ENCODE results near the gene MCM3AP.
"Not testable (repeated sequence)": the region's sequence is repeated elsewhere in the genome, so short reads cannot be mapped to it uniquely, and the experiment has no call there.

MCM3AP gene

GRCh38 chr21:46200877-46201803, 84.3 kb downstream of the MCM3AP start:
- FAIRE-seq = not testable (repeated sequence)

- no peak for FAIRE-seq
These were observed 85.7 kb downstream of the MCM3AP start for GRCh38 chr21:46199436-46200373.

GRCh38 chr21:46196733-46197132, 88.7 kb downstream of the MCM3AP start:
- no peak for FAIRE-seq

- no peak for FAIRE-seq
These were observed 89.7 kb downstream of the MCM3AP start for GRCh38 chr21:46195595-46196195.

GRCh38 chr21:46194374-46195334, 90.8 kb downstream of the MCM3AP start:
- FAIRE-seq = no peak

- no peak for FAIRE-seq
These were observed 91.5 kb downstream of the MCM3AP start for GRCh38 chr21:46193829-46194373.

- no peak for FAIRE-seq
These were observed 93.5 kb downstream of the MCM3AP start for GRCh38 chr21:46191686-46192575.

GRCh38 chr21:46191257-46191685, 94.1 kb downstream of the MCM3AP start:
- FAIRE-seq = no peak

- FAIRE-seq = no peak
These were observed 94.8 kb downstream of the MCM3AP start for GRCh38 chr21:46190491-46191131.

GRCh38 chr21:46189959-46190490, 95.4 kb downstream of the MCM3AP start:
- FAIRE-seq = no peak

GRCh38 chr21:46189213-46189958, 96.0 kb downstream of the MCM3AP start:
- FAIRE-seq = no peak

- FAIRE-seq = no peak
These were observed 96.9 kb downstream of the MCM3AP start for GRCh38 chr21:46188226-46189212.

GRCh38 chr21:46187814-46188213, 97.6 kb downstream of the MCM3AP start:
- FAIRE-seq = no peak

GRCh38 chr21:46187261-46187660, 98.2 kb downstream of the MCM3AP start:
- FAIRE-seq = no peak

GRCh38 chr21:46185716-46186115, 99.7 kb downstream of the MCM3AP start:
- FAIRE-seq = no peak
